ENCODE measurements around the gene SULT1B1. TPM values are rescaled to one million over a fixed set of nuclear protein-coding genes. Genes with fewer than 3 reads are reported as not detected.
A peak's percentile ranks its signal among the peaks of the same experiment; 100 is the strongest.

SULT1B1 gene
- total RNA-seq, 1 donor from 2014 or later: 0.26 TPM

- TF ChIP-seq CTCF (IDR thresholded peaks at IDR 0.05; ENCODE audit: insufficient read depth, low read length, severe bottlenecking): no peak
- no peaks in the 10 kb centered on the region for H3K36me3 ChIP-seq (ENCODE audit: control insufficient read depth, insufficient read depth, low read length)
- no peak for FAIRE-seq
- H3K27me3 ChIP-seq (ENCODE audit: control insufficient read depth, insufficient read depth, low read length): no peaks in the 10 kb centered on the region
- DNase-seq (ENCODE audit: low read depth): peak; percentile 30
- no peak overlapping the region for H3K4me3 ChIP-seq (ENCODE audit: low read depth, low read length)
Observed at GRCh38 chr4:69759189-69759604, 1.2 kb downstream of the SULT1B1 start.

- TF ChIP-seq CTCF (IDR thresholded peaks at IDR 0.05; ENCODE audit: insufficient read depth, low read length, severe bottlenecking): no peak
- FAIRE-seq: no peak
- Histone ChIP-seq H3K36me3 (ENCODE audit: control insufficient read depth, insufficient read depth, low read length) (no peaks in the 10 kb centered on the region), H3K4me3 (ENCODE audit: low read depth, low read length) (no peak overlapping the region), H3K27me3 (ENCODE audit: control insufficient read depth, insufficient read depth, low read length) (no peaks in the 10 kb centered on the region)
- DNase-seq (ENCODE audit: low read depth): no peak
Observed at GRCh38 chr4:69757464-69757863, 3.0 kb downstream of the SULT1B1 start.

GRCh38 chr4:69754926-69755580, 5.4 kb downstream of the SULT1B1 start:
- H3K27me3 ChIP-seq (ENCODE audit: control insufficient read depth, insufficient read depth, low read length): no peaks in the 10 kb centered on the region
- H3K4me3 ChIP-seq (ENCODE audit: low read depth, low read length): no peak overlapping the region
- no peak for TF ChIP-seq CTCF (IDR thresholded peaks at IDR 0.05; ENCODE audit: insufficient read depth, low read length, severe bottlenecking)
- no peak for FAIRE-seq
- H3K36me3 ChIP-seq (ENCODE audit: control insufficient read depth, insufficient read depth, low read length): no peaks in the 10 kb centered on the region
- DNase-seq (ENCODE audit: low read depth): no peak

GRCh38 chr4:69753686-69754085, 6.7 kb downstream of the SULT1B1 start:
- Histone ChIP-seq H3K27me3 (ENCODE audit: control insufficient read depth, insufficient read depth, low read length) (no peaks in the 10 kb centered on the region), H3K4me3 (ENCODE audit: low read depth, low read length) (no peak overlapping the region), H3K36me3 (ENCODE audit: control insufficient read depth, insufficient read depth, low read length) (no peaks in the 10 kb centered on the region)
- DNase-seq (ENCODE audit: low read depth): peak; percentile 70
- TF ChIP-seq CTCF (IDR thresholded peaks at IDR 0.05; ENCODE audit: insufficient read depth, low read length, severe bottlenecking): no peak
- FAIRE-seq: no peak

GRCh38 chr4:69750346-69750745, 10.1 kb downstream of the SULT1B1 start:
- H3K4me3 ChIP-seq (ENCODE audit: low read depth, low read length): no peak overlapping the region
- no peaks in the 10 kb centered on the region for H3K36me3 ChIP-seq (ENCODE audit: control insufficient read depth, insufficient read depth, low read length)
- no peak for TF ChIP-seq CTCF (IDR thresholded peaks at IDR 0.05; ENCODE audit: insufficient read depth, low read length, severe bottlenecking)
- DNase-seq (ENCODE audit: low read depth) (peak; percentile 81), FAIRE-seq (no peak)
- H3K27me3 ChIP-seq (ENCODE audit: control insufficient read depth, insufficient read depth, low read length): no peaks in the 10 kb centered on the region

GRCh38 chr4:69749771-69750170, 10.6 kb downstream of the SULT1B1 start:
- H3K36me3 ChIP-seq (ENCODE audit: control insufficient read depth, insufficient read depth, low read length): no peaks in the 10 kb centered on the region
- H3K4me3 ChIP-seq (ENCODE audit: low read depth, low read length): no peak overlapping the region
- H3K27me3 ChIP-seq (ENCODE audit: control insufficient read depth, insufficient read depth, low read length): no peaks in the 10 kb centered on the region
- TF ChIP-seq CTCF (IDR thresholded peaks at IDR 0.05; ENCODE audit: insufficient read depth, low read length, severe bottlenecking): no peak
- DNase-seq (ENCODE audit: low read depth) (peak; percentile 75), FAIRE-seq (no peak)
